HepG2 (cell line): ENCODE data around the gene DNMT3B. TPM values are rescaled to one million over a fixed set of nuclear protein-coding genes. Genes with fewer than 3 reads are reported as not detected.

Source experiments
- ARHGAP35 ChIP-seq: sonication (generic); formaldehyde crosslinking; IDR thresholded peaks from 2 replicates; pipeline ENCODE4 v1.9.0; 2022; ENCODE audit warnings: mild to moderate bottlenecking, inconsistent platforms, moderate library complexity, missing genetic modification reagents, borderline replicate concordance
- CEBPB ChIP-seq: IDR thresholded peaks from 2 replicates; pipeline ENCODE4 v1.6.1; 2011; ENCODE audit warnings: low read depth, low read length, improper control_type of control experiment, borderline replicate concordance
- CHCHD3 ChIP-seq: sonication (generic); formaldehyde crosslinking; IDR thresholded peaks from 2 replicates; pipeline ENCODE4 v1.8.0; 2022; ENCODE audit warnings: mild to moderate bottlenecking, missing genetic modification reagents, moderate library complexity
- CTCF ChIP-seq: sonication (generic); formaldehyde crosslinking; IDR thresholded peaks from 2 replicates; pipeline ENCODE4 v1.5.0; 2020; ENCODE audit warnings: mild to moderate bottlenecking, missing genetic modification reagents, moderate library complexity
- GABPB1 ChIP-seq: IDR thresholded peaks from 2 replicates; pipeline ENCODE4 v1.6.1; 2016; ENCODE audit warnings: mild to moderate bottlenecking, missing genetic modification reagents, moderate library complexity, missing compliant biosample characterization
- HNF4A ChIP-seq: sonication (generic); formaldehyde crosslinking; IDR thresholded peaks from 2 replicates; pipeline ENCODE4 v1.4.0; 2020; ENCODE audit warnings: missing genetic modification reagents
- KMT2A ChIP-seq: sonication (generic); formaldehyde crosslinking; IDR thresholded peaks from 2 replicates; pipeline ENCODE4 v1.4.0; 2020; ENCODE audit warnings: missing genetic modification reagents
- LCORL ChIP-seq, 2 experiments: fragments of 450-650 bp in 1 of 2; sonication (generic) in 1 of 2; formaldehyde crosslinking in 1 of 2; IDR thresholded peaks; 2 replicates each; pipeline versions ENCODE4 v1.5.0 to v1.6.1; 2017 to 2020; ENCODE audit warnings: antibody characterized with exemption in 1 of 2, missing genetic modification reagents in 1 of 2
- MATR3 ChIP-seq: sonication (generic); formaldehyde crosslinking; IDR thresholded peaks from 2 replicates; pipeline ENCODE4 v1.4.0; 2020; ENCODE audit warnings: missing genetic modification reagents
- RELA ChIP-seq: sonication (generic); formaldehyde crosslinking; IDR thresholded peaks from 2 replicates; pipeline ENCODE4 v1.4.0; 2020; ENCODE audit warnings: missing genetic modification reagents
- YEATS2 ChIP-seq: sonication (generic); formaldehyde crosslinking; IDR thresholded peaks from 2 replicates; pipeline ENCODE4 v1.4.0; 2020; ENCODE audit warnings: missing genetic modification reagents, borderline replicate concordance
- ZBTB26 ChIP-seq: IDR thresholded peaks from 2 replicates; pipeline ENCODE4 v1.6.1; 2016; ENCODE audit warnings: missing compliant biosample characterization, missing genetic modification reagents, borderline replicate concordance
- ZFP91 ChIP-seq: sonication (generic); formaldehyde crosslinking; IDR thresholded peaks from 2 replicates; pipeline ENCODE4 v1.9.0; 2022; ENCODE audit warnings: missing genetic modification reagents, mild to moderate bottlenecking, borderline replicate concordance
- ZNF143 ChIP-seq: sonication (generic); formaldehyde crosslinking; IDR thresholded peaks from 2 replicates; pipeline ENCODE4 v1.4.0; 2020; ENCODE audit warnings: missing genetic modification reagents
- ZNF574 ChIP-seq: sonication (generic); formaldehyde crosslinking; IDR thresholded peaks from 2 replicates; pipeline ENCODE4 v1.4.0; 2020; ENCODE audit warnings: missing genetic modification reagents
- ZNF687 ChIP-seq: sonication (generic); formaldehyde crosslinking; IDR thresholded peaks from 2 replicates; pipeline ENCODE4 v1.5.1; 2020; ENCODE audit warnings: mild to moderate bottlenecking, missing genetic modification reagents, moderate library complexity
- ZNF737 ChIP-seq: sonication (generic); formaldehyde crosslinking; IDR thresholded peaks from 2 replicates; pipeline ENCODE4 v1.5.0; 2020; ENCODE audit warnings: missing genetic modification reagents, mild to moderate bottlenecking, borderline replicate concordance
- polyA plus RNA-seq, 8 experiments: library from polyadenylated mRNA; depleted of rRNA in 3 of 8; stranded (reverse) in 7 of 8; unstranded in 1 of 8; fragments of >200 nt; fragmentation: Illumina TruSeq in 4 of 8; extraction: Trizol in 4 of 8; gene quantifications; 2 replicates each; pipeline versions ENCODE4 v1.2.1 to v1.2.3, GENCODE V29; 2011 to 2016; ENCODE audit warnings: low read depth in 4 of 8, missing spikeins in 1 of 8, mixed read lengths in 1 of 8; ENCODE audit not compliant: insufficient read depth in 1 of 8
- total RNA-seq, 5 experiments: library from RNA; depleted of rRNA; stranded (reverse); fragments of >200 nt; fragmentation: Illumina TruSeq; extraction: Trizol; gene quantifications; 2 replicates each; pipeline ENCODE4 v1.2.3, GENCODE V29; 2016; ENCODE audit warnings: low read depth in 1 of 5

Gene DNMT3B
- total and polyA plus RNA-seq, 2 of the 13 experiments (the other 11 are each of a cell fraction or from before 2014, with no cell fraction given): 3.8 to 13.9 TPM

- TF ChIP-seq LCORL (IDR thresholded peaks at IDR 0.05) (no peak), LCORL (CRISPR knock-in tag; IDR thresholded peaks at IDR 0.05) (no peak), ZBTB26 (CRISPR knock-in tag) (no peak), CHCHD3 (no peak), GABPB1 (CRISPR knock-in tag) (no peak), ZNF574 (CRISPR knock-in tag) (no peak), HNF4A (CRISPR knock-in tag) (peak; percentile 37; the same call in 1 of the 2 replicates), ZNF737 (peak; percentile 74; the same call in 1 of the 2 replicates), RELA (CRISPR knock-in tag) (no peak), ARHGAP35 (CRISPR knock-in tag) (no peak), ZFP91 (CRISPR knock-in tag) (0 out of 2 replicates have a peak, but pooled peaks have one; percentile 46), MATR3 (CRISPR knock-in tag) (no peak), KMT2A (0 out of 2 replicates have a peak, but pooled peaks have one; percentile 20), YEATS2 (CRISPR knock-in tag) (no peak), CEBPB (no peak), ZNF687 (peak; percentile 49), ZNF143 (CRISPR knock-in tag) (no peak), CTCF (peak; percentile 16; the same call in 1 of the 2 replicates)
Observed at GRCh38 chr20:32775336-32775991, 13.3 kb downstream of the DNMT3B start (continued).
